Endothelial cell of umbilical vein (primary cell): ENCODE measurements around the gene F3. TPM values are rescaled to one million over a fixed set of nuclear protein-coding genes. Genes with fewer than 3 reads are reported as not detected.

Experiments used
- BruUV-seq: library from RNA; stranded (reverse); fragments of 400-500 nt; replicated peaks from 2 replicates; lab custom pipeline; 2021; lab: Mats Ljungman, UMichigan
- CTCF ChIA-PET: fragments of 300-600, 350-600 bp; sonication (Branson Sonifier 250); formaldehyde crosslinking; loops from one replicate; lab custom pipeline; 2021; ENCODE audit warnings: antibody characterized with exemption, inconsistent platforms; lab: Charles Lee
- POLR2A ChIA-PET: fragments of 300-600, 350-600 bp; sonication (Branson Sonifier 250); formaldehyde crosslinking; loops from one replicate; lab custom pipeline; 2021; ENCODE audit warnings: antibody characterized with exemption, inconsistent platforms; lab: Charles Lee
- DNase-seq: peaks from one replicate; pipeline ENCODE4 v3.0.0-alpha.2; 2011; ENCODE audit warnings: low read depth, low spot score
- FAIRE-seq: peaks from 2 replicates; lab custom pipeline; 2011; peaks lifted over from hg19 to GRCh38; lab: Jason Lieb, UNC
- H2AFZ ChIP-seq: 2 replicates; pipeline ENCODE4 v1.6.0; 2012; ENCODE audit warnings: low read depth, low read length, control low read depth, inconsistent platforms
- H3K27ac ChIP-seq: 2 replicates; pipeline ENCODE4 v1.5.1; 2011; ENCODE audit warnings: low read depth, mild to moderate bottlenecking, control low read depth, low read length, moderate library complexity; ENCODE audit not compliant: insufficient read depth
- H3K27me3 ChIP-seq, 2 experiments: 2 replicates each; pipeline versions ENCODE4 v1.6.0 to v1.6.1; 2011; ENCODE audit warnings: low read length in 2 of 2, mixed read lengths in 1 of 2; ENCODE audit not compliant: control insufficient read depth in 2 of 2, insufficient read depth in 2 of 2
- H3K36me3 ChIP-seq, 2 experiments: 2 replicates in 1 of 2; 3 replicates in 1 of 2; pipeline ENCODE4 v1.5.1; 2011; ENCODE audit warnings: low read length in 2 of 2, mild to moderate bottlenecking in 1 of 2, moderate library complexity in 1 of 2; ENCODE audit not compliant: control insufficient read depth in 2 of 2, insufficient read depth in 2 of 2; ENCODE audit errors: extremely low read depth in 1 of 2
- H3K4me1 ChIP-seq: 3 replicates; pipeline ENCODE4 v1.5.1; 2011; ENCODE audit warnings: mild to moderate bottlenecking, low read length; ENCODE audit not compliant: control insufficient read depth, insufficient read depth; ENCODE audit errors: extremely low read depth
- H3K4me2 ChIP-seq: 2 replicates; pipeline ENCODE4 v1.6.1; 2011; ENCODE audit warnings: low read length, control low read depth, mixed read lengths; ENCODE audit not compliant: insufficient read depth
- H3K4me3 ChIP-seq, 3 experiments: fragments of 200-600 bp in 1 of 3; sonication (generic), shearing (Covaris generic) in 1 of 3; replicated peaks in 1 of 3; 2 replicates each; pipeline ENCODE4 v1.5.1; 2011 to 2016; ENCODE audit warnings: control low read depth in 3 of 3, low read length in 3 of 3, mild to moderate bottlenecking in 2 of 3, inconsistent platforms in 1 of 3, low read depth in 1 of 3, moderate library complexity in 1 of 3; ENCODE audit not compliant: insufficient read depth in 1 of 3
- H3K79me2 ChIP-seq: 2 replicates; pipeline ENCODE4 v1.6.0; 2012; ENCODE audit warnings: low read length, inconsistent platforms; ENCODE audit not compliant: control insufficient read depth, insufficient read depth
- H3K9ac ChIP-seq: replicated peaks from 2 replicates; pipeline ENCODE3; 2011; ENCODE audit warnings: low read length, control low read depth; ENCODE audit not compliant: insufficient read depth; ENCODE audit errors: extremely low read depth
- H3K9me1 ChIP-seq: replicated peaks from 3 replicates; pipeline ENCODE4 v1.6.0; 2011; ENCODE audit warnings: mild to moderate bottlenecking, low read length; ENCODE audit not compliant: control insufficient read depth, insufficient read depth; ENCODE audit errors: extremely low read depth
- H3K9me3 ChIP-seq: replicated peaks from 2 replicates; pipeline ENCODE4 v1.5.1; 2012; ENCODE audit warnings: low read length, inconsistent platforms; ENCODE audit not compliant: control insufficient read depth, insufficient read depth
- H4K20me1 ChIP-seq: replicated peaks from 2 replicates; pipeline ENCODE3; 2011; ENCODE audit warnings: mild to moderate bottlenecking, low read length; ENCODE audit not compliant: control insufficient read depth, insufficient read depth; ENCODE audit errors: extremely low read depth
- CTCF ChIP-seq, 2 donors: IDR thresholded peaks; 1 replicate in 1 of 2; 2 replicates in 1 of 2; pipeline ENCODE4 v1.5.1; 2011; ENCODE audit warnings: low read length in 2 of 2, mild to moderate bottlenecking in 2 of 2, moderate library complexity in 2 of 2, control low read depth in 1 of 2, inconsistent platforms in 1 of 2, low read depth in 1 of 2; ENCODE audit not compliant: insufficient read depth in 1 of 2; ENCODE audit errors: extremely low read depth in 1 of 2
- FOS ChIP-seq: IDR thresholded peaks from 2 replicates; pipeline ENCODE4 v1.6.1; 2011; ENCODE audit warnings: mild to moderate bottlenecking, low read length, moderate library complexity, borderline replicate concordance; ENCODE audit not compliant: insufficient read depth
- GATA2 ChIP-seq: IDR thresholded peaks from 2 replicates; pipeline ENCODE4 v1.7.0; 2011; ENCODE audit warnings: low read depth, mild to moderate bottlenecking, moderate library complexity, mixed read lengths, low read length; ENCODE audit not compliant: insufficient read length, insufficient read depth
- JUN ChIP-seq: IDR thresholded peaks from 2 replicates; pipeline ENCODE4 v1.6.1; 2011; ENCODE audit warnings: borderline replicate concordance, low read depth; ENCODE audit not compliant: insufficient read length, insufficient read depth
- MAX ChIP-seq: IDR thresholded peaks from 2 replicates; pipeline ENCODE4 v1.6.1; 2011; ENCODE audit not compliant: insufficient read depth, insufficient read length
- MYC ChIP-seq: IDR thresholded peaks from one replicate; pipeline ENCODE4 v1.6.1; 2011; ENCODE audit warnings: mild to moderate bottlenecking, low read depth, low read length
- POLR2A ChIP-seq: IDR thresholded peaks from 2 replicates; pipeline ENCODE4 v1.6.1; 2012; ENCODE audit warnings: low read depth, mild to moderate bottlenecking, control low read depth, low read length
- POLR2AphosphoS5 ChIP-seq: IDR thresholded peaks from 2 replicates; pipeline ENCODE4 v1.6.1; 2012; ENCODE audit warnings: low read depth, mild to moderate bottlenecking, control low read depth, low read length, moderate library complexity; ENCODE audit not compliant: insufficient read depth
- dilution Hi-C: fragments of 300-500 bp; cut with MboI; formaldehyde crosslinking; loops from one replicate; pipeline ENCODE4 v1.15.0; 2019; ENCODE audit warnings: low sequenced_read_pairs; ENCODE audit not compliant: extremely low pct_ligation_motif_present
- intact Hi-C: fragments of 100-400 bp; cut with micrococcal nuclease; formaldehyde crosslinking; loops from one replicate; pipeline ENCODE4 v1.10.0; 2022
- polyA plus RNA-seq, 4 experiments: library from polyadenylated mRNA; depleted of rRNA in 3 of 4; stranded (reverse) in 3 of 4; unstranded in 1 of 4; fragments of >200 nt; gene quantifications; 2 replicates each; pipeline versions ENCODE4 v1.2.1 to v1.2.3, GENCODE V29; 2011 to 2012; ENCODE audit warnings: missing spikeins in 1 of 4
- total RNA-seq: library from RNA; stranded (reverse); gene quantifications from 2 replicates; pipeline ENCODE4 v1.2.3, GENCODE V29; 2021

Gene F3
- total and polyA plus RNA-seq, 2 donors (not counting 3 experiments of a cell fraction or from before 2014, with no cell fraction given) = 1.2 to 2.3 TPM

DNA sequence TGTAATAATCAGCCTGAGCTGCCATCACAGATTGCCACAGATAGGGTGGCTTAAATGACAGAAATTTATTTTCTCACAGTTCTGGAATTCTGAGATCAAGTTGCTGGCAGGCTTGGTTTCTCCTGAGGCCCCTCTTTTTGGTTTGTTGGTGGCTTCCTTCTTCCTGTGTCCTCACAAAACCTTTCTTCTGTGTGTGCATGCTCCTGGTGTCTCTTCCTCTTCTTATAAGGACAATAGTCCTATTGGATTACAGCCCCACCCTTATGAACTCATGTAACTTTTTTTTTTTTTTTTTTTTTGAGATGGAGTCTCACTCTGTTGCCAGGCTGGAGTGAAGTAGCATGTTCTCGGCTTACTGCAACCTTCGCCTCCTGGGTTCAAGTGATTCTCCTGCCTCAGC lies 41.0 kb upstream of the F3 start:
- ChIA-PET POLR2A (no interaction called here), CTCF (no interaction called here)
- no peak overlapping the region for H3K27ac ChIP-seq
- H3K9me3 ChIP-seq = no peaks in the 10 kb centered on the region
- dilution Hi-C loops = no loop called here
- FAIRE-seq = no peak
- H3K9me1 ChIP-seq = no peaks in the 10 kb centered on the region
- H3K79me2 ChIP-seq = no peaks in the 10 kb centered on the region
- H3K9ac ChIP-seq = no peak overlapping the region
- H3K4me3 ChIP-seq = no peak overlapping the region
- intact Hi-C loops = no loop called here
- no peak for TF ChIP-seq MYC
- TF ChIP-seq CTCF (IDR thresholded peaks at IDR 0.05; ENCODE audit: extremely low read depth in 1 of 2, insufficient read depth in 1 of 2, low read depth in 1 of 2, low read length in 2 of 2) = no peak
- TF ChIP-seq MAX = no peak
- TF ChIP-seq POLR2AphosphoS5 = no peak
- TF ChIP-seq JUN = no peak
- TF ChIP-seq GATA2 = no peak
- no peak for TF ChIP-seq FOS
- no peak for TF ChIP-seq POLR2A
- DNase-seq = no peak
- peaks cover 8 to 10% of the 10 kb centered on the region in 2 experiments for H3K27me3 ChIP-seq
- no peaks in the 10 kb centered on the region for H4K20me1 ChIP-seq
- H3K4me1 ChIP-seq = no peaks in the 10 kb centered on the region
- no peak overlapping the region for H2AFZ ChIP-seq
- H3K4me2 ChIP-seq = no peak overlapping the region
- H3K36me3 ChIP-seq = no peaks in the 10 kb centered on the region
- BruUV-seq = no TSS peak
